Transverse colon (tissue), 3 donors: ENCODE data around the gene ST6GAL2.

Source experiments
- CTCF ChIP-seq, 5 experiments: fragments of 200-600 bp in 3 of 5; fragments of 450-650 bp in 2 of 5; sonication (generic) in 3 of 5; IDR thresholded peaks; 1 replicate in 2 of 5; 2 replicates in 3 of 5; pipeline ENCODE4 v1.5.1; 2016 to 2017; ENCODE audit warnings: antibody characterized with exemption in 5 of 5, inconsistent platforms in 3 of 5, mild to moderate bottlenecking in 2 of 5, moderate library complexity in 1 of 5
- POLR2A ChIP-seq: fragments of 450-650 bp; IDR thresholded peaks from one replicate; pipeline ENCODE4 v1.6.1; 2016; ENCODE audit warnings: antibody characterized with exemption, mild to moderate bottlenecking, moderate library complexity

- TF ChIP-seq CTCF (IDR thresholded peaks at IDR 0.05) = no peak
- TF ChIP-seq POLR2A = no peak
Measured at GRCh38 chr2:106849253-106849652, 36.7 kb downstream of the ST6GAL2 start.
